Stimulated activated CD4-positive, alpha-beta T cell treated with anti-CD3 and anti-CD28 coated beads, Interleukin-1b, Interleukin-23, amount 100 ng/mL, for 1 hour (primary cell): Measurements from ENCODE around the gene CSK.
A peak's percentile ranks its signal among the peaks of the same experiment; 100 is the strongest.

Source experiments
- DNase-seq, 2 donors: peaks; one replicate each; pipeline ENCODE4 v3.0.0-alpha.2; 2020; ENCODE audit warnings: low read depth in 2 of 2

The CSK gene

DNA sequence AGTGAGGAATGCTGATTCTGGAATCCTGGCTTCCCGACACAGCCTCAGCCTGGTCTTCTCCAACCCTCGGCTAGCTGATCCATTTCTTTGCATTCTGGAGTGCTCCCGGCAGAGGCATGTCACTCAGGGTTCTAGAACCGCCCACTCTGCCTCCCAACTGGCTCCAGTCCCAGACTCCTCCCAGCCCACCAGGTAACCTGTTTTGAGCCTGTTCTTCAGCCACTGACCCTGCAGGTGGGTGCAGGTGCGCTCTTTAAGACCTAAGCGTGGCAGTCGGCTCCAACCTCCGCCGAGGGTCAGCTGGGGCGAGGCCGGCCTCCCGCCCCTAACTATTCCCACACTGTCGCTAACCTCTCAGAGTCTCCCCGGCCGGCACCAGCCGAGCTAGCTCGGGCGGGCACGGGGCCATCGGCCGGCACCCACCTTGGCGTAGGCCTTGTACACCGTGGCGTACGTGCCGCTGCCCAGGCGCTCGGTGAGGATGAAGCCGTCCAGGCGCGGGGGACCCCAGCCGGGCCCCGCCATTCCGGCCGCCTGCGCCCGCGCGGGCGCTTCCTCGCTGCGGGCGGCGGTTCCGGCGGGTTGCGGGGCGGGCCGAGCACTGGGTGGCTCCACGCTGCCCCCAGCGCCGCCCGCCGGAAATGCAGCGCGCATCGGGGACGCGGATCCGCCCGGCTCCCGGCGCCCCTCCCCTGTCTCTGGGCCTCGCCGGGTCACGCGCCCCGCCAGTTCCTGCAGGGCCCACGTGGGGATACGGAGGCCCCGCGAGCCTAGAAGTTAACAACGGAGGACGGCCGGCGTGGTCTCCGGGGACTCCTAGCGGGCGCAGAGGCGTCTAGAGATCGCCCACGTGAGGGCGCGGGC, 60.9 kb downstream of the CSK start, which contains the start of gene ULK3:
Gene ULK3 (minus strand): TSS at position 576 of the 864 bp plus-strand sequence. CDS start 51 bp downstream, at position 525.
- DNase-seq, result peak; percentile 83 to 89

DNA sequence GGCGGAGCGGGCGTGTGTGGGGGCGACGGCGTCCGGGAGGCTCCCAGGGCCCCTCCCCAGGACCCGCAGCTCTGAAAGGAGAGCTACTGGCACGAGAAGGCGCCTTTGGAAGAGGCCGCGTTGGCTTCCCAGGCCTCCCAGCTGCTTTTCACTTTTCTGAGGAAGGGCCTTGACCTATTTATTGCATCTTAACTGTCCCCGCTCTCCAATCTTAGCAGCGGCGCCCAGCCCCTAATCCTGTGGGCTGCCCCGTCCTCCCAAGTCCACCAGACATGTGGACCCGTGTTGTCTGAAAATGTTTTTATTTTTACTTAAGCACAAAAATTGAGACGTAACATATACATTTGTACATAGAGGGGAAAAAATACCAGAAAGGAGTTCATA, 61.6 kb downstream of the CSK start:
- no peak for DNase-seq

DNA sequence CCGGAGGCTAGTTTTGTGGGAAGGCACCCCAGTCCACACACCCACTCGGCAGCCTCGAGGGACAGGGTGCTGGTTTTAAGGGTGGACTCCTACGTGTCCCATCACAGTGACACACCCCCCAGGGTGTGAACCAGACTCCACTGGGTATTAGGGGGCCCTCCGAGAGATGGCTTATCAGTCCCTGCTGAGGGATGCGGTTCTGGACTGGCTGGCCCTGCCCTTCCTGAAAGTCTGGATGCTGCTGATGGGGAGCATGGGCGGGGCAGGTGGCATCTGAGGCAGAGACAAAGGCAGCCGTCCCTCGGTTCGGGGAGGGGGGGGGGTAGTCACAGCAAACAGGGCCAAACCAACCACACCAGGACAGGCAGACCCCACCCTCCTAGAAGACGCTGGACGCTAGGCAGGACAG, 62.0 kb downstream of the CSK start:
- no peak for DNase-seq

DNA sequence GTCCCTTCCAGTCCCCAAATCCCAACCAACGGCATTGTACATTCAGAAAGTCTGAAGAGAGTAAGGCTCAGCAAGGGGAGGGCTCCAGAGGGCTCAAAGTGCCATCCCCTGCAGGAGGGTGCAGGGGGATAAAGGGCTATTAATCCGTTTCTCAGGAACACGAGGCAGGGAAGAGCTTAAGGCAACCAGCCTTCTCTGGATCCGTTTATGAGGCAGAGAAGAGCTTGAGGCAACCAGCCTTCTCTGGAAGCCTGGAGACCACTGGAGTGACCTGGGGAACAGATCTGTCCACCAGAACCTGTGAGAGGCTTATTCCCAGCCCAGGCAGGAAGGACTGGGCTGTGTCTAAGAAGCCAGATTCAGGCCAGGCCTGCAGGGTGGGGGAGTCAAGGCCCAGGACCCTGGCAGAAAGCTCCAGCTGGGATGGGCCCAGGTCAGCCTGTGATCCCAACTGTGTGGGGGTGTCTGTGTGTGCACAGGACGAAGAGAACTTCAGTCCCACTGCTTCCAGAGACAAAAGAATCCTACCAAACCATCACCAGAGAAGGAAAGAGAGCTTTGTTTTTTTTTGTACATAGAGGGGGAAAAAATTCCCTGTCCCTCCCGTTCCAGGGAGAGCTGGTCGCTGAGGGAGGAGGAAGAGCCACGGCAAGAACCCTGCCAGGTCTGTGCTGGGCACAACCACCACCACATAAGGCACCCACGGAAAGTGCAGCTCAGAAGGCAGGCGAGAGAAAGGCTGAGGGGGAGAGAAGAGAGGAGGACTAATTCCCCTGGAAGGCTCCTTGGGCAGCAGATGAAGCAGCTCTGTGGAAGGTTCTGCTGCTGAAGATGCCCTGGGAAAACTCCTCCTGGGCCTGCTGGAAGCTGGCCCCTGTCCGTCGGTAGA, 62.7 kb downstream of the CSK start:
- no peak for DNase-seq

DNA sequence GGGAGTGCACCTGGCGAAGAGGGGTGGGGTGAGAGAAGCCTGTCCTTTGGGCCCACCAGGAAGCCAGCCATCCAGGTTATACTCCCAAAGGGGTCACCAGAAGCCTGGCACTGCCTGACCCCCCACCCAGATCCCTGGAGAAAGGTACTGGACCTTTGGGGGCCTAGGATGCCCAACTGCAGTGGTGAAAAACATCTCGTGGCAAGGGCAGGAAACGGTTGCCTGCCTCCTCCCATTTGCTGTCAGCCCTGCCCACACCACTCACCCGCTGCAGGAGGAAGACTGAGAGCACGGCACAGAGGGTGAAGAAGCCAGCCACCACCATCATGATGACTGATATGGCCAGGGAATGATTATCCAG, 63.3 kb downstream of the CSK start:
- DNase-seq, result peak; percentile 15 to 17

DNA sequence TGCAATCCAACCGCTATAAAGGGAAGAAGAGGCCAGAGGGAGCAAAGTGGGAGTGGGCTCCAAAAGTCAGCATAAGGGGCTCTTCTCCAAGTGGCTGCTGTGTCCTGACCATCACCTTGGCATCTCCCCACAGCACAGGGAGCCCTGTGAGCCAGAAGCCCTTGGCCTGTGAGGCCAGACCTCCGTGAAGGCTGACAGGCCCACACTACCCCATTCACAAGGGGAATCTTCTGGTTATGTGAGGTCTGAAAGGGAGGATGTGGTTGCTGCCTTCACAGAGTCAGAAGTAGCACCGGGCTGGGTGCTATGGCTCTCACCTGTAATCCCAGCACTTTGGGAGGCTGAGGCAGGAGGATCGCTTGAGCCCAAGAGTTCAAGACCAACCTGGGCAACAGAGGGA, 63.7 kb downstream of the CSK start:
- DNase-seq, result no peak

DNA sequence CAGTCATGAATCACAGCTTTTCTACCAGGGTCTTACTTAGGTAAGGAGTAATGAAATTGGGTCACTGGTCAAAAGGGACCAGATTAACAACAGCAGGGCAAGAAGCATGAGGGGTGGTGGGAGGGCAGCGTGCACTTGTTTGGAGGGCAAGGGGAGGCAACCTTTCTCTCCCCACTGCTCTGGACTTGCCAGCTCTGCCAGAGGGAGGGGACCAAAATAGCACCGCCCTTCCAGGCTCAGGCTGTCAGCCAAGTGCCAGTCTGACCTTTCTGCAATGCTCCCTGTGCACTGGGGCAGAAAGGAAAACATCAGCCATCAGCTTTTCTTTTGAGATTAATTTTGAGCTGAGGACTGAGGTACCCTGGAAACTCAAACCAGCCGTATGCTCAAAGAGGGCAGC, 65.6 kb downstream of the CSK start:
- no peak for DNase-seq

DNA sequence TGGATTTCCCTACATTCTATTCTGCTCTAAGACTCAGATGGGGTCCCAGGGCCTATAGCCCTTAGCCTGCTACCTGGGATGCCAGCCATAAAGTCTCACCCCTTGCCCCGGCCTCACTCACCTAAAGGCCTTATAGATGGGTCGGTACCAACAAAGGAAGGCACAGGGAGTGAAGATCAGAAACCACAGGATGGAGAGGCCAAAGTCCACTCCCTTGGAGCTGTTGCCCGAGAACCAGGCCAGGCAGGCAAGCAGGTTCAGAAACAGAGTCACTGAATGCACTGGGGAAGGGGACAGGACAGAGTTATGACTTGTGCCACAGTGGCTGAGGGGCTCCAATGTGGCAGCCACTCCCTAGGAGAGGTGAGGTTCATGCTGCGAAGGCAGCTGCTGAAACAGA, 68.5 kb downstream of the CSK start:
- DNase-seq, result no peak

DNA sequence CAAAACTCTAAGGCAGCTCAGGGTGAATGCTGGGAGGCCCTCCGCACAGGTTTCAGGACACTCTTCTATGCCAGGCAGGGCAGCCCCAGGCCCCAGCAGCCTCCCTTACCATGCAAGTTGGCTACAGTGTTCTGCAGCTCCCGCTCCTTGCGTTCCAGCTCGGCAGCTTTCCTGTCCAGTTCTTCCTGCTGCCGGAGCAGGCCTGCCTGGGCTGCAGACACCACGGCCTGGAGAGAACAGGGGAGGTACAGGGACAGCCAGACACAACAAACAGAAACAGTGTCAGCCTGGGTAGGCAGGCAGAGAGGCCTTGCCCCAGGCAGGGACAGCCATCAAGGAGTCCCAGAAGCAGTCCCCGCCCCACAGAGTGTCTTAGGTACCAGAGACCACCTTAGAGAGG, 70.1 kb downstream of the CSK start:
- no peak for DNase-seq
